Stimulated activated CD4-positive, alpha-beta T cell treated with anti-CD3 and anti-CD28 coated beads, TNF-alpha, amount 100 ng/mL, for 48 hours (primary cell): Measurements from ENCODE around the gene CCNY.
A peak's percentile ranks its signal among the peaks of the same experiment; 100 is the strongest.
"Not testable (repeated sequence)": the region's sequence is repeated elsewhere in the genome, so short reads cannot be mapped to it uniquely, and the experiment has no call there.

Source experiments
- DNase-seq, 3 donors: peaks; one replicate each; pipeline ENCODE4 v3.0.0-alpha.2; 2020; ENCODE audit warnings: low read depth in 3 of 3

CCNY gene

GRCh38 chr10:35336084-35336831, at the start of gene CCNY:
TSS of gene CCNY (plus strand) at chr10:35336509. CDS start at chr10:35337054, 545 bp downstream.
- peak in 2 of 3 donors; percentile 62 to 80 for DNase-seq

- DNase-seq = no peak
Measured at GRCh38 chr10:35289198-35289597, 47.1 kb upstream of the CCNY start.

GRCh38 chr10:35294506-35294905, 41.8 kb upstream of the CCNY start:
- no peak for DNase-seq

GRCh38 chr10:35299016-35299415, 37.3 kb upstream of the CCNY start:
- no peak for DNase-seq

GRCh38 chr10:35300063-35300699, 36.1 kb upstream of the CCNY start:
- DNase-seq = no peak

GRCh38 chr10:35304649-35305048, 31.7 kb upstream of the CCNY start:
- no peak for DNase-seq

GRCh38 chr10:35306852-35307251, 29.5 kb upstream of the CCNY start:
- DNase-seq = no peak

GRCh38 chr10:35307297-35307696, 29.0 kb upstream of the CCNY start:
- DNase-seq = no peak

GRCh38 chr10:35308809-35309208, 27.5 kb upstream of the CCNY start:
- no peak for DNase-seq

GRCh38 chr10:35314142-35314541, 22.2 kb upstream of the CCNY start:
- not testable (repeated sequence) for DNase-seq

GRCh38 chr10:35315235-35315634, 21.1 kb upstream of the CCNY start:
- not testable (repeated sequence) for DNase-seq

GRCh38 chr10:35316218-35316967, 19.9 kb upstream of the CCNY start:
- DNase-seq = no peak

GRCh38 chr10:35318551-35318950, 17.8 kb upstream of the CCNY start:
- no peak for DNase-seq

- DNase-seq = no peak
Measured at GRCh38 chr10:35320341-35320740, 16.0 kb upstream of the CCNY start.

GRCh38 chr10:35322636-35323035, 13.7 kb upstream of the CCNY start:
- no peak for DNase-seq

GRCh38 chr10:35324196-35324595, 12.1 kb upstream of the CCNY start:
- no peak for DNase-seq

- no peak for DNase-seq
Measured at GRCh38 chr10:35326466-35327235, 9.7 kb upstream of the CCNY start.

- no peak for DNase-seq
Measured at GRCh38 chr10:35327790-35328403, 8.4 kb upstream of the CCNY start.

- DNase-seq = no peak
Measured at GRCh38 chr10:35328404-35329037, 7.8 kb upstream of the CCNY start.

GRCh38 chr10:35329520-35329919, 6.8 kb upstream of the CCNY start:
- no peak for DNase-seq
